ENCODE measurements around the gene TMEM181. TPM values are rescaled to one million over a fixed set of nuclear protein-coding genes. Genes with fewer than 3 reads are reported as not detected.

Gene TMEM181
- total and polyA plus RNA-seq, 2 of the 13 experiments (the other 11 are each of a cell fraction or from before 2014, with no cell fraction given) = 59.1 to 108 TPM

DNA sequence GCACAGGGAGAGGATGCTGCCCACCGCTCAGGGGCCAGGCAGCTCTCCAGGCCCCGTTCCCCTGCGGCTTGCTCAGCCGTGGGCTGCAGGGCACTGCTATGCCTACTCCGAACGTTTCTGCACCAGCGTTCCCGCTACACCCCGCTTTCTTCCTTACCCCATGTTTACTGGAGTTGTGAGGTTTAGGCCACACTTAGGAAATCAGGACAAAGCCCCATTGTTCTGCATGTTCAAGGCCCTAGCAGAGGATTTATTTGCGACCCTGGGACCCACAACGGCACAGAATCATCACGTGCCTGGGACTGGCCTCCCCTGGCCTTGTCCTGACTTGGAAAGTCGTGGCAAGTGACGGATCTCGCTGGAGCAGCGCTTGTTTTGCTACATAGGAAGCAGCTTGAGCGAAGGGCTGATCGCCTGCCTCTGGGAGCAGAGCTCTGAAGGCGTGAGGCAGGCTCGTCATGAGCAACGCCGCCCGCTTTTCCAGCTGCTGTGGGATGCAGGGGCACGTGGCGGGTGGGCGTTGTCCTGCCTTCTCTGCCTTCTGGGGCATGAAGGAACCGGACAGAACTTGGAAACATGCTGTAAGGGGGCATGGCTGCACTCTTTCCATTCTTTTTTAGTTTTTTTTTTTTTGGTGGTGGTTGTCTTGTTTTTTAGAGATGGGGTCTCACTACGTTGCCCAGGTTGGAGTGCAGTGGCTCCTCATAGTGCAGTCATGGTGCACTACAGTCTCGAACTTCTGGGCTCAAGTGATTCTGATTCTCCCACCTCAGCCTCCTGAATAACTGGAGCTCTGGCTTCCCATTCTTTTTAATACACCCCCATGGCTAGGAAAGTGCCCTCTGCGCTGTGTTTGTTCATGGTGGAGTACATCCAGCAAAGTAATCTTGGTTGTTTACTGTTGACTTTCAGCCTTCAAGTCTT, 14.6 kb upstream of the TMEM181 start (continued):
- TF ChIP-seq GATA4 (IDR thresholded peaks at IDR 0.05; ENCODE audit: borderline replicate concordance, low read depth) (no peak; the same call in 1 of the 2 replicates), MXI1 (IDR thresholded peaks at IDR 0.05; ENCODE audit: borderline replicate concordance, low read depth, low read length) (no peak), IKZF4 (CRISPR knock-in tag; IDR thresholded peaks at IDR 0.05; ENCODE audit: borderline replicate concordance, low read depth, not compliant biosample characterization) (no peak), NR2F2 (IDR thresholded peaks at IDR 0.05; ENCODE audit: borderline replicate concordance, low read depth) (no peak), ZNF564 (CRISPR knock-in tag; IDR thresholded peaks at IDR 0.05) (no peak), RBM39 (IDR thresholded peaks at IDR 0.05; ENCODE audit: low read depth, low read length, poor library complexity, severe bottlenecking) (no peak), ZNF512B (CRISPR knock-in tag; IDR thresholded peaks at IDR 0.05; ENCODE audit: borderline replicate concordance) (0 out of 2 replicates have a peak, but pooled peaks have one; percentile 1), CHD2 (IDR thresholded peaks at IDR 0.05; ENCODE audit: low read depth, low read length) (no peak), HOXA5 (CRISPR knock-in tag; IDR thresholded peaks at IDR 0.05) (peak; percentile 56; the same call in 1 of the 2 replicates), ZNF275 (CRISPR knock-in tag; IDR thresholded peaks at IDR 0.05; ENCODE audit: borderline replicate concordance) (no peak), ZBTB25 (CRISPR knock-in tag; IDR thresholded peaks at IDR 0.05) (no peak; the same call in 1 of the 2 replicates), SUZ12 (IDR thresholded peaks at IDR 0.05; ENCODE audit: low read depth, low read length) (no peak), NBN (conservative IDR thresholded peaks at IDR 0.05) (no peak), NFE2L2 (IDR thresholded peaks at IDR 0.05; ENCODE audit: low read length) (no peak), THAP11 (CRISPR knock-in tag; IDR thresholded peaks at IDR 0.05) (peak; percentile 57; the same call in 1 of the 2 replicates), NFKBIZ (CRISPR knock-in tag; IDR thresholded peaks at IDR 0.05) (peak; percentile 64; the same call in 1 of the 2 replicates), ATF7 (IDR thresholded peaks at IDR 0.05) (no peak), ATF7 (CRISPR knock-in tag; IDR thresholded peaks at IDR 0.05) (peak; percentile 57; the same call in 1 of the 2 replicates)
- TF ChIP-seq, protein P1, sequence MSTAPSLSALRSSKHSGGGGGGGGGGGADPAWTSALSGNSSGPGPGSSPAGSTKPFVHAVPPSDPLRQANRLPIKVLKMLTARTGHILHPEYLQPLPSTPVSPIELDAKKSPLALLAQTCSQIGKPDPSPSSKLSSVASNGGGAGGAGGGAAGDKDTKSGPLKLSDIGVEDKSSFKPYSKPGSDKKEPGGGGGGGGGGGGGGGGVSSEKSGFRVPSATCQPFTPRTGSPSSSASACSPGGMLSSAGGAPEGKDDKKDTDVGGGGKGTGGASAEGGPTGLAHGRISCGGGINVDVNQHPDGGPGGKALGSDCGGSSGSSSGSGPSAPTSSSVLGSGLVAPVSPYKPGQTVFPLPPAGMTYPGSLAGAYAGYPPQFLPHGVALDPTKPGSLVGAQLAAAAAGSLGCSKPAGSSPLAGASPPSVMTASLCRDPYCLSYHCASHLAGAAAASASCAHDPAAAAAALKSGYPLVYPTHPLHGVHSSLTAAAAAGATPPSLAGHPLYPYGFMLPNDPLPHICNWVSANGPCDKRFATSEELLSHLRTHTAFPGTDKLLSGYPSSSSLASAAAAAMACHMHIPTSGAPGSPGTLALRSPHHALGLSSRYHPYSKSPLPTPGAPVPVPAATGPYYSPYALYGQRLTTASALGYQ (CRISPR knock-in tag; IDR thresholded peaks at IDR 0.05) = peak; percentile 82
- TF ChIP-seq, protein P2, sequence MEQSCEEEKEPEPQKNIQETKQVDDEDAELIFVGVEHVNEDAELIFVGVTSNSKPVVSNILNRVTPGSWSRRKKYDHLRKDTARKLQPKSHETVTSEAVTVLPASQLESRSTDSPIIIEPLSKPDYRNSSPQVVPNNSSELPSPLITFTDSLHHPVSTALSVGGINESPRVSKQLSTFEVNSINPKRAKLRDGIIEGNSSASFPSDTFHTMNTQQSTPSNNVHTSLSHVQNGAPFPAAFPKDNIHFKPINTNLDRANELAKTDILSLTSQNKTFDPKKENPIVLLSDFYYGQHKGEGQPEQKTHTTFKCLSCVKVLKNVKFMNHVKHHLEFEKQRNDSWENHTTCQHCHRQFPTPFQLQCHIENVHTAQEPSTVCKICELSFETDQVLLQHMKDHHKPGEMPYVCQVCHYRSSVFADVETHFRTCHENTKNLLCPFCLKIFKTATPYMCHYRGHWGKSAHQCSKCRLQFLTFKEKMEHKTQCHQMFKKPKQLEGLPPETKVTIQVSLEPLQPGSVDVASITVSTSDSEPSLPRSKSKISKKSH (CRISPR knock-in tag; IDR thresholded peaks at IDR 0.05; ENCODE audit: borderline replicate concordance) = peak; percentile 88

Data from HepG2 (cell line).